Epithelial cell of esophagus (primary cell): Measurements from ENCODE around the gene DAB1.
A peak's percentile ranks its signal among the peaks of the same experiment; 100 is the strongest.

Source experiments
- DNase-seq: peaks from one replicate; pipeline ENCODE4 v3.0.0; 2010; ENCODE audit warnings: low read depth
- H3K4me3 ChIP-seq: 2 replicates; pipeline ENCODE4 v1.5.1; 2011; ENCODE audit warnings: mild to moderate bottlenecking, low read length, control low read depth
- CTCF ChIP-seq: IDR thresholded peaks from 2 replicates; pipeline ENCODE4 v1.5.1; 2011; ENCODE audit warnings: low read depth, mild to moderate bottlenecking, low read length, control low read depth, inconsistent platforms; ENCODE audit not compliant: insufficient read depth; ENCODE audit errors: missing control alignments

The DAB1 gene

GRCh38 chr1:56963667-56964066, 460.2 kb downstream of the DAB1 start:
- TF ChIP-seq CTCF, result no peak
- peak; percentile 38 for DNase-seq
- no peak overlapping the region for H3K4me3 ChIP-seq

- no peak overlapping the region for H3K4me3 ChIP-seq
- TF ChIP-seq CTCF, result no peak
- no peak for DNase-seq
Observed at GRCh38 chr1:56961426-56961825, 462.4 kb downstream of the DAB1 start.

GRCh38 chr1:56958526-56958925, 465.3 kb downstream of the DAB1 start:
- TF ChIP-seq CTCF, result no peak
- H3K4me3 ChIP-seq, result no peak overlapping the region
- DNase-seq, result peak; percentile 27

- H3K4me3 ChIP-seq, result no peak overlapping the region
- no peak for DNase-seq
- TF ChIP-seq CTCF, result no peak
Observed at GRCh38 chr1:56957931-56958330, 465.9 kb downstream of the DAB1 start.

- DNase-seq, result no peak
- TF ChIP-seq CTCF, result no peak
- no peak overlapping the region for H3K4me3 ChIP-seq
Observed at GRCh38 chr1:56954664-56955063, 469.2 kb downstream of the DAB1 start.

GRCh38 chr1:56953386-56953785, 470.5 kb downstream of the DAB1 start:
- no peak for DNase-seq
- TF ChIP-seq CTCF, result no peak
- no peak overlapping the region for H3K4me3 ChIP-seq

- TF ChIP-seq CTCF, result no peak
- DNase-seq, result no peak
- no peak overlapping the region for H3K4me3 ChIP-seq
Observed at GRCh38 chr1:56952501-56952900, 471.4 kb downstream of the DAB1 start.
